Germinal center (tissue), 1 donor: ENCODE data around the gene ANGPTL4.
"Not testable (repeated sequence)": the region's sequence is repeated elsewhere in the genome, so short reads cannot be mapped to it uniquely, and the experiment has no call there.

Experiments
- DNase-seq: peaks from one replicate; pipeline ENCODE4 v3.0.0; 2012; ENCODE audit warnings: mixed read lengths, low spot score

The ANGPTL4 gene

DNA sequence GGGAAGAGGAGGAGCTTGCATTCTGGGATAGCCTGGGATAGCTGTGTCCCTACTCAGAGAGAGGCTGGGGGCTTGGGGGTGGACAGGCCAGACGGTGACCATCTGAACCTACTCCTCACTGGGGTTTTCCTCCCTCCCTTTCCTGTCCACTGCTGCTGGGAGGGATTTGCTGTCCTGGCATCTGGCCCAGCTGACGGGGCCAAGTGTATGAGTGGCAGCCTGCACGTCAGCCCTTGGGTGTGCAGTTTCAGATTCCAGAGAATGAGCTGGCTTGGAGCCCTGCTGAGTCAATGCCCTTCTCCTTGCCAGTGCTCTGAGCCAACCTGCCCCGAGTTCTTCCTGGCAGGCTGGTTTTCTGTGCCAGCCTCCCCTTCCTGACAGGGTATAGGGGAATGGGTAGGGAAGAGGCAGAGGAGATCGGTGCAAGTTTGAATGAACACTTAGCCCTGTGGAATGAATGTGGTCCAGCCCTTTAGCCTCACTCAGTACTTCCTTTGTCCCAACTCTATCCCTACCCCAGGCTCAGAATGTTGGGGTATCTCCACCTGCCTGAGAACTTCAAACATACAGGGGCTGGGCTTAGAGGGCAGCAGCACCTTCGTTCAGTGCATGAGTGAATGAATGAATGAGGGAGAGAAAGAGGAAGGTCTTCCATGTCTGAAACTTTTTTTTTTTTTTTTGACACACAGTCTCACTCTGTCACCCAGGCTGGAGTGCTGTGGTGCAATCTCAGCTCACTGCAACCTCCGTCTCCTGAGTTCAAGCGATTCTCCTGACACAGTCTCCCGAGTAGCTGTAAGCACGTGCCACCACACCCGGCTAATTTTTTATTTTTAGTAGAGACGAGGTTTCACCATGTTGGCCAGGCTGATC is 1.8 kb upstream of the ANGPTL4 start:
- no peak for DNase-seq

DNA sequence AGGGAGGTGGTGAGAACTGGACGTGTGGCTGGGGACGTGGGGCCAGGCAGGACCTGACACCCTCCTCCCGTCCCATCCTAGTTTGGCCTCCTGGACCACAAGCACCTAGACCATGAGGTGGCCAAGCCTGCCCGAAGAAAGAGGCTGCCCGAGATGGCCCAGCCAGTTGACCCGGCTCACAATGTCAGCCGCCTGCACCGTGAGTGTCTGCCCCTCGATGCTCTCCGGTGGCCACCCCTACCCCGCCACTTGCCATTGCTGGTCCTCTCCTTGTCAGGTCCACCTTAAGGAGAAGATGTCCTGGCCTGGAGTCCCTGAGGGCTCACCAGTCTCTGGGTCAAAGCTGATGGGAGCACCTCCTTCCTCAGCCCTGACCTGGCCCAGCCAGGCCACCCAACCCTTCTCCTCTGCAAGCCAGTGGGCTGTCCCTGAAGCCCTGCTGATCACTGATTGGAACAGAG is 2.2 kb downstream of the ANGPTL4 start:
- no peak for DNase-seq

DNA sequence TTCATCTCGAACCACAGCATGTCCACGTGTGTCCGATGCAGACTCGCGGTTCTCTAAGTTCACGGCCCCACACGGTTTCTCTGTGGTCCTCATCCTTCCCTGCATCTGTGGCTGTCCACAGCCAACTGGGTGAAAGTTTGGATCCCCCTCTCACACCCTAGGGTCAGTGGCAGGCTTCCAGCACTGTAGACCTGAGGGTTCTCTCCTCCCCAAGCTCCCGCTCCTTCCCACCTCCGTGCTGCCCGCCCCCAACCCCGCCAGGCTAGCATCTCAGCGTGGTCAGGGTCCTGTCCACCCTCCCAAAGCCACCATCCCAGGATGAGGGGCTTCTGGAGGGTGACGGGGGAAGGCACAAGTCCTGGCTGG is 3.0 kb downstream of the ANGPTL4 start:
- DNase-seq = no peak

DNA sequence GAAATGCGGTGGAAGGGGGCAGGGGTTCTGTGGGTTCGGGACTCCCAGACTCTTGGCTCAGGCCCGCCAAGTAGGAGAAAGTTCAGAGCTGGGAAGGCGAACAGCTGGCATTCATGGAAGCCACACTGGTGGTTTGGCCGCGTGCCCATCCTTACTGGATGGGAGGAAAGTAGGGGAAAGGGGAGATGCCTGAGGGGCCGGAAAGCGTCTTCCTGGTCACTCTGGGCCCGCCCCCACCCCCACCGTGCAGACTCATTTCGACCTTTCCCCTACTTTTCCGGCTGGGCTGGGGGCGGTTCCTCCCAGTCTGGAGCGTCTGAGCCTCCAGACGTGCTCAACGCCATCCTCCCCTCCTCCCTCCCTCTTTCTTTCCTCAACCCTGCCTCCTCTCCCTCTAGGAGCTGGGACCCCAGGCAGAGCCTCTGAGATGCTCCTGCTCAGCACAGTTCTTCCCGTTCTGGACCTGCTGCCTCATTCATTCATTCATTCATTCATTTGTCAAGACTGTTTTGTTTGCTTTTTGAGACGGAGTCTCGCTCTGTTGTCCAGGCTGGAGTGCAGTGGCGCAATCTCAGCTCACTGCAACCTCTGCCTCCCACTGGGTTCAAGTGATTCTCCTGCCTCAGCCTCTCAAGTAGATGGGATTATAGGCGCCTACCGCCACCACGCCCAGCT is 3.5 kb downstream of the ANGPTL4 start:
- no peak for DNase-seq

GRCh38 chr19:8370176-8371010 is 6.4 kb downstream of the ANGPTL4 start:
- no peak for DNase-seq

DNA sequence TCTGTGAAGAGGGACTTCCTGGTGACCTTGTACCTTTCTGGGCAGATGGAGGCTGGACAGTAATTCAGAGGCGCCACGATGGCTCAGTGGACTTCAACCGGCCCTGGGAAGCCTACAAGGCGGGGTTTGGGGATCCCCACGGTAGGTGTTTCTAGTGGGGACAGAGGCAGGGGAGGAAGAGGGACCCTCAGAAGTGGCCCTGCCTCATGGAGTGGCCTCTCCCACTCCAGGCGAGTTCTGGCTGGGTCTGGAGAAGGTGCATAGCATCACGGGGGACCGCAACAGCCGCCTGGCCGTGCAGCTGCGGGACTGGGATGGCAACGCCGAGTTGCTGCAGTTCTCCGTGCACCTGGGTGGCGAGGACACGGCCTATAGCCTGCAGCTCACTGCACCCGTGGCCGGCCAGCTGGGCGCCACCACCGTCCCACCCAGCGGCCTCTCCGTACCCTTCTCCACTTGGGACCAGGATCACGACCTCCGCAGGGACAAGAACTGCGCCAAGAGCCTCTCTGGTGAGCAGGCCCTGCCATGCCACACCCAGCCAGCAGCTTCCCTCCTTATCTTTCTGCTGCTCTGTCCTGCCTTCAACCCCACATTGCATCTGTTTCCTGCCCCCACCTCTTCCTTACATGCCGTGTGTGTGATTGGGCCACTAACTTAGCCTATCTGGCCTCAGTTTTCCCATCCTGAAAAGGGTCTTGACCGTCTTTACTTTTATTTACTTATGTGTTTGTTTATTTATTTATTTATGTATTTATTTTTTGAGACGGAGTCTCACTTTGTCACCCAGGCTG is 7.3 kb downstream of the ANGPTL4 start:
- no peak for DNase-seq

GRCh38 chr19:8373867-8374813 is 10.2 kb downstream of the ANGPTL4 start:
- DNase-seq = no peak

- DNase-seq = not testable (repeated sequence)
Observed at GRCh38 chr19:8375766-8376165, 11.8 kb downstream of the ANGPTL4 start.

GRCh38 chr19:8376373-8376974 is 12.5 kb downstream of the ANGPTL4 start:
- DNase-seq = not testable (repeated sequence)

DNA sequence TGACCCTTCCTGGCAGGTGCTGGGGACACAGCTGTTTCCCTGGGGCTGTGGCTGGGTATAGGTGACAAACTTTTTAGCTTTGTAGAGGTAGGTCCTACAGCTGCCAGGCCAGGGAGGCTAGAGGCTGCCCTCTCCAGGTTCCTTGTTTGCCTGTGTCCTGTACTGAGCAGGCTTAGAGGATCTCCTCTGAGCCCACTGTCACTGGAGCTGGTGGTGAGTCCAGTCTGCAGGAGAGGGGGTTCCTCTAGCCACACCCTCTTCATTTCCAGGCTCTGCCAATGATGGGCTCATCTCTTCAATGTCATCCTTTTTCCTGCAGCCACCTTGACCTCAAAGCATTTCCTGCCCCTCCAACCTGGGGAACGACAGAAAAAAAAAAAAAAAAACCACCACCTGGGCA is 13.6 kb downstream of the ANGPTL4 start:
- DNase-seq = no peak

DNA sequence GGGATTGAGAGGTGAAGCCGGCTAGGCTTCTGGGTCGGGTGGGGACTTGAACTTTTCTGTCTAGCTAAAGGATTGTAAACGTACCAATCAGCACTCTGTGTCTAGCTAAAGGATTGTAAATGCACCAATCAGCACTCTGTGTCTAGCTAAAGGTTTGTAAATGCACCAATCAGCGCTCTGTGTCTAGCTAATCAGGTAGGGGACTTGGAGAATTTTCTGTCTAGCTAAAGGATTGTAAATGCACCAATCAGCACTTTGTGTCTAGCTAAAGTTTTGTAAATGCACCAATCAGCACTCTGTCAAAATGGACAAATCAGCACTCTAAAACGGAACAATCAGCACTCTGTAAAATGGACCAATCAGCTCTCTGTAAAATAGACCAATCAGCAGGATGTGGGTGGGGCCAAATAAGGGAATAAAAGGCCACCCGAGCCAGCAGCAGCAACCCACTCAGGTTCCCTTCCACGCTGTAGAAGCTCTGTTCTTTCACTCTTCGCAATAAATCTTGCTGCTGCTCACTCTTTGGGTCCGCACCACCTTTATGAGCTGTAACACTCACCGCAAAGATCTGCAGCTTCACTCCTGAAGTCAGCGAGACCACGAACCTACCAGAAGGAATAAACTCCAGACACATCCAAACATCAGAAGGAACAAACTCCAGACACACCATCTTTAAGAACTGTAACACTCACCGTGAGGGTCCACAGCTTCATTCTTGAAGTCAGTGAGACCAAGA is 15.4 kb downstream of the ANGPTL4 start:
- not testable (repeated sequence) for DNase-seq

- not testable (repeated sequence) for DNase-seq
Observed at GRCh38 chr19:8384569-8384968, 20.6 kb downstream of the ANGPTL4 start.

- not testable (repeated sequence) for DNase-seq
Observed at GRCh38 chr19:8385103-8385502, 21.1 kb downstream of the ANGPTL4 start.

- DNase-seq = not testable (repeated sequence)
Observed at GRCh38 chr19:8385566-8385965, 21.6 kb downstream of the ANGPTL4 start.

DNA sequence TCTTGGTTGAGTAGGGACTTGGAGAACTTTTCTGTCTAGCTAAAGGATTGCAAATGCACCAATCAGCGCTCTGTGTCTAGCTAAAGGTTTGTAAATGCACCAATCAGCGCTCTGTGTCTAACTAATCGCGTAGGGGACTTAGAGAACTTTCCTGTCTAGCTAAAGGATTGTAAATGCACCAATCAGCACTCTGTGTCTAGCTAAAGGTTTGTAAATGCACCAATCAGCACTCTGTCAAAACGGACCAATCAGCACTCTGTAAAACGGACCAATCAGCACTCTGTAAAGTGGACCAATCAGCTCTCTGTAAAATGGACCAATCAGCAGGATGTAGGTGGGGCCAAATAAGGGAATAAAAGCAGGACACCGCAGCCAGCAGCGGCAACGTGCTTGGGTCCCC is 22.5 kb downstream of the ANGPTL4 start:
- DNase-seq = not testable (repeated sequence)

- DNase-seq = no peak
Observed at GRCh38 chr19:8386990-8387389, 23.0 kb downstream of the ANGPTL4 start.

GRCh38 chr19:8387688-8388611 is 24.0 kb downstream of the ANGPTL4 start:
- DNase-seq = no peak

GRCh38 chr19:8388612-8388958 is 24.6 kb downstream of the ANGPTL4 start:
- no peak for DNase-seq
